Measurements from ENCODE around the gene RBM26. TPM values are rescaled to one million over a fixed set of nuclear protein-coding genes. Genes with fewer than 3 reads are reported as not detected.

RBM26 gene
- polyA plus RNA-seq, 1 experiment, result 29.1 TPM

DNA sequence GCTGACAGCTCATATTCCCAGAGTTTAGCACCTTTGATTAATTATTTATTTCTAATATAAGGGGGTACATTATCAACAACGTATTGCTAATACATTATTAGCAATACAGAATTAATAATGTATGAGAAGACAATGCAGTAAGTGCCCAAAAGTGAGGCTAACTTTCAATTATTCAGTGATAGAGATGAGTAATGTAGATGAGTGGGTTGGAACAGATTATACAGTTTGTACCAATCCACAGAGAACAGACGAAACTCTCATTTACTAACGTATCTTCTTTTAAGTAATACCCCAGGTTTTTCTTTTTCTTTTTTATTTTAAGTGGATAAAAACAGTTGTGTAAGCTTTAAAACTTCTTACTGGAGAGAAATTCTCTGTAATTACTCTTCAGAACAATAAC lies 36.7 kb upstream of the RBM26 start:
- no peak for DNase-seq (ENCODE audit: low read depth, low spot score)
- CTCF ChIA-PET, result interaction anchor here (0.6 to 2.1 kb wide), 3 partner anchors 14 to 99 kb away, joined by 3 to 14 read pairs (median 7); no protein-coding TSS in a partner anchor
- no peak for TF ChIP-seq CTCF (IDR thresholded peaks at IDR 0.05; ENCODE audit: low read depth, low read length)
- Histone ChIP-seq H3K27me3 (ENCODE audit: control insufficient read depth, insufficient read depth, low read length) (no peaks in the 10 kb centered on the region), H3K4me3 (ENCODE audit: low read depth, low read length) (no peak overlapping the region), H3K27ac (ENCODE audit: low read depth, low read length) (no peak overlapping the region), H3K9me3 (ENCODE audit: control insufficient read depth, insufficient read depth, low read length) (no peaks in the 10 kb centered on the region; the same call in 1 of the 2 replicates)
- POLR2A ChIA-PET, result no interaction called here

GRCh38 chr13:79442221-79442620 lies 36.2 kb upstream of the RBM26 start:
- Histone ChIP-seq H3K9me3 (ENCODE audit: control insufficient read depth, insufficient read depth, low read length) (no peaks in the 10 kb centered on the region; the same call in 1 of the 2 replicates), H3K27me3 (ENCODE audit: control insufficient read depth, insufficient read depth, low read length) (no peaks in the 10 kb centered on the region), H3K4me3 (ENCODE audit: low read depth, low read length) (no peak overlapping the region), H3K27ac (ENCODE audit: low read depth, low read length) (no peak overlapping the region)
- TF ChIP-seq CTCF (IDR thresholded peaks at IDR 0.05; ENCODE audit: low read depth, low read length), result no peak
- DNase-seq (ENCODE audit: low read depth, low spot score), result no peak
- ChIA-PET CTCF (interaction anchor here (0.6 to 2.1 kb wide), 3 partner anchors 14 to 99 kb away, joined by 3 to 14 read pairs (median 7); no protein-coding TSS in a partner anchor), POLR2A (no interaction called here)

DNA sequence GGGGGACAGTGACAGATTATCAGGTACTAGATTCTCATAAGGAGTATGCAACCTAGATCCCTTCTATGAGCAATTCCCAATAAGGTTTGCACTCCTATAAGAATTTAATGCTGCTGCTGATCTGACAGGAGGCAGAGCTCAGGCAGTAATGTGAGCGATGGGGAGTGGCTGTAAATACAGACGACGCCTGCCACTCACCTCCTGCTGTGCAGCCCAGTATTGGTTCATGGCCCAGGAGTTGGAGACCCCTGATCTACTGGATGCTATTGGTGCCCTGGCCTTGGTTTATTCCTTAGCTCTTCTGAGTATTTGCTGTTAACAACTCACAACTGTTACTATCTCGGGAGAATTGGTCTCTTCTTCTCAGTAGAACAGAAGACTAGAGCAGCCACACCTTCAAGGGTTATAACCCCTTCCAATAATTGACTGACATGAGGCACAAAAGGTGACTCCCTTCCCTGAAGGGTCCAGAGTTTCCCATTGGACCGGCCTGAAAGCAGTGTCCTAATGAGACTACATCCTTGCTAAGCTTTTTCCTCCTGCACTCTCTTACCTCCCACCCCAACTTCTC lies 35.0 kb upstream of the RBM26 start:
- H3K27ac ChIP-seq (ENCODE audit: low read depth, low read length), result no peak overlapping the region
- H3K9me3 ChIP-seq (ENCODE audit: control insufficient read depth, insufficient read depth, low read length), result no peaks in the 10 kb centered on the region; the same call in 1 of the 2 replicates
- no peak for DNase-seq (ENCODE audit: low read depth, low spot score)
- CTCF ChIA-PET, result interaction anchor here (0.6 to 2.1 kb wide), 2 partner anchors 17 to 101 kb away, joined by 3 to 14 read pairs; no protein-coding TSS in a partner anchor
- POLR2A ChIA-PET, result no interaction called here
- TF ChIP-seq CTCF (IDR thresholded peaks at IDR 0.05; ENCODE audit: low read depth, low read length), result no peak
- H3K4me3 ChIP-seq (ENCODE audit: low read depth, low read length), result no peak overlapping the region
- H3K27me3 ChIP-seq (ENCODE audit: control insufficient read depth, insufficient read depth, low read length), result no peaks in the 10 kb centered on the region

GRCh38 chr13:79439275-79439674 lies 33.2 kb upstream of the RBM26 start:
- H3K4me3 ChIP-seq (ENCODE audit: low read depth, low read length), result no peak overlapping the region
- POLR2A ChIA-PET, result no interaction called here
- DNase-seq (ENCODE audit: low read depth, low spot score), result no peak
- no peaks in the 10 kb centered on the region; the same call in 1 of the 2 replicates for H3K9me3 ChIP-seq (ENCODE audit: control insufficient read depth, insufficient read depth, low read length)
- no peaks in the 10 kb centered on the region for H3K27me3 ChIP-seq (ENCODE audit: control insufficient read depth, insufficient read depth, low read length)
- CTCF ChIA-PET, result interaction anchor here (1.2 to 1.5 kb wide), 2 partner anchors 15 to 102 kb away, joined by 3 to 5 read pairs; no protein-coding TSS in a partner anchor
- H3K27ac ChIP-seq (ENCODE audit: low read depth, low read length), result no peak overlapping the region
- TF ChIP-seq CTCF (IDR thresholded peaks at IDR 0.05; ENCODE audit: low read depth, low read length), result no peak

DNA sequence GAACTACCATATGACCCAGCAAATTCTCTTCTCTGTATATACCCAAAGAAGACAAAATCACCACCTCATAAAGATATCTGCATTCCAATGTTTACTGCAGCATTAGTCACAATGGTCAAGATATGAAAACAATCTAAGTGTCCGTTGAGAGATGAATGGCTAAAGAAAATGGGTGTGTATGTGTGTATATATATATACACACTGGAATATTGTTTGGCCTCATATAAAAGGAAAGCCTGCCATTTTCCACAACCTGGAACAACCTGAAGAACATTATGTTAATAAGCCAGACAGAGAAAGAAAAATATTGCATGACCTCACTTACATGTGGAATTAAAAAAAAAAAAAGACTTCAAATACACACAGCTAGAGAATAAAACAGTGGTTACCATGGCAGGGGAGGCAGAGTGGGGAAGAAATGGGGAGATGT lies 29.5 kb upstream of the RBM26 start:
- Histone ChIP-seq H3K27ac (ENCODE audit: low read depth, low read length) (no peak overlapping the region), H3K9me3 (ENCODE audit: control insufficient read depth, insufficient read depth, low read length) (peaks cover 4% of the 10 kb centered on the region; the same call in 1 of the 2 replicates), H3K27me3 (ENCODE audit: control insufficient read depth, insufficient read depth, low read length) (no peaks in the 10 kb centered on the region), H3K4me3 (ENCODE audit: low read depth, low read length) (no peak overlapping the region)
- no peak for DNase-seq (ENCODE audit: low read depth, low spot score)
- TF ChIP-seq CTCF (IDR thresholded peaks at IDR 0.05; ENCODE audit: low read depth, low read length), result no peak
- CTCF ChIA-PET, result interaction anchor here (5.4 kb wide), 1 partner anchor 11 kb away, joined by 39 read pairs; no protein-coding TSS in a partner anchor
- POLR2A ChIA-PET, result no interaction called here

Measured in AG04450 (cell line).